Thyroid gland (tissue), 4 donors: Measurements from ENCODE around the gene CAMKMT. TPM values are rescaled to one million over a fixed set of nuclear protein-coding genes. Genes with fewer than 3 reads are reported as not detected.

ENCODE experiments used
- DNase-seq, 2 donors: peaks; one replicate each; pipeline ENCODE4 v3.0.0-alpha.2; 2019
- H3K27ac ChIP-seq, 3 donors: fragments of 200-600 bp; sonication (generic); 1 replicate in 2 of 3; 2 replicates in 1 of 3; pipeline ENCODE4 v1.5.1; 2016 to 2019; ENCODE audit warnings: mild to moderate bottlenecking in 1 of 3, moderate library complexity in 1 of 3
- H3K27me3 ChIP-seq: fragments of 200-600 bp; sonication (generic); one replicate; pipeline ENCODE4 v1.5.1; 2019
- H3K36me3 ChIP-seq, 2 donors: fragments of 200-600 bp; sonication (generic); one replicate each; pipeline ENCODE4 v1.5.1; 2016 to 2019
- H3K4me1 ChIP-seq, 2 donors: fragments of 200-600 bp; sonication (generic); one replicate each; pipeline ENCODE4 v1.5.1; 2017 to 2019
- H3K4me3 ChIP-seq, 3 donors: fragments of 200-600 bp; sonication (generic); replicated peaks in 1 of 3; 1 replicate in 2 of 3; 2 replicates in 1 of 3; pipeline ENCODE4 v1.5.1; 2016; ENCODE audit warnings: mild to moderate bottlenecking in 1 of 3
- H3K9me3 ChIP-seq: fragments of 200-600 bp; sonication (generic); one replicate; pipeline ENCODE4 v1.5.1; 2017
- POLR2A ChIP-seq, 2 donors: fragments of 450-650 bp; IDR thresholded peaks; one replicate each; pipeline ENCODE4 v1.6.1; 2017; ENCODE audit warnings: antibody characterized with exemption in 2 of 2, mild to moderate bottlenecking in 2 of 2, moderate library complexity in 1 of 2
- WGBS, 2 donors: methylation state at CpG; one replicate each; pipeline ENCODE4 v1.1.5; 2017; 5-methylcytosine and 5-hydroxymethylcytosine counted together
- intact Hi-C: fragments of 100-400 bp; cut with DNase I; formaldehyde crosslinking; loops from one replicate; pipeline ENCODE4 v1.15.1; 2023
- total RNA-seq, 4 donors: library from RNA; depleted of rRNA; stranded (reverse); fragments of >200 nt; gene quantifications; one replicate each; pipeline ENCODE4 v1.2.3, GENCODE V29; 2016
- TF ChIP-seq, protein P1 (sequence below), 6 experiments: fragments of 200-600 bp in 3 of 6; fragments of 450-650 bp in 3 of 6; sonication (generic) in 3 of 6; IDR thresholded peaks; one replicate each; pipeline ENCODE4 v1.5.1; 2016 to 2019; ENCODE audit warnings: antibody characterized with exemption in 6 of 6, mild to moderate bottlenecking in 2 of 6, inconsistent platforms in 1 of 6, moderate library complexity in 1 of 6

The CAMKMT gene
- total RNA-seq, 4 donors from 2014 or later, result 13.5 to 23.7 (median 17.2) TPM

DNA sequence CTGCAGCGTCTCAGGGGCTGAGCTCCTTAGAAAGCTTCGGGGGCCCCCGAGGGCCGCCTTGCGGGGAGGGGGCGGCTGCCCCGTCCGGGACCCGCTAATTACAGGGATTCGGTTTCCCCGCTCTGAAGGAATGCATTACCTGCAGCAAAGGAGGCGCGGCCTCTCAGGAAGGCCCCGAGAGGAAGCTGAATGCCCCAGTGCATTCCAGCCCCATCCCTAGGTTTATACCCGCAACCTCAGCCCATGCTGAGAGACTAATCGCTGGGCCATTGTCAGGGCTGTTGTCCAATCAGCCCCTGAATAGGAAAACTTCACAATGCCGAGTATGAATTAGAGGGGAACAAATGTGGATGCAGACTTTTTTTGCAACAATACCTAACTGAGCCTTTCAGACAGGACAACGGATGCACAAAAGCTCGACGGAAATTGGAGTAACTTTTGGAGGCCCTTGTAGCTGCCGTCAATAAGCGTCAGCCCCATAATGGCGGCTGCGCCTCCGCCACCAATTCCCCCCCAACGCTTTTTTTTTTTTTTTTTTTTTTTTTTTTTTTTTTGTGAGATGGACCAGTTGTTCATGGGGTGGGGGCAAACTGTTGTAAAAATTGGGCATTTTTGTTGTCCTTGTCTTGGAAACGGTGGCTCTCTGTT, 441.2 kb downstream of the CAMKMT start:
- intact Hi-C loops, result no loop called here
- H3K27ac ChIP-seq, result no peak overlapping the region
- H3K4me1 ChIP-seq, result peaks cover 5 to 17% of the 10 kb centered on the region in 2 donors
- H3K27me3 ChIP-seq, result peaks cover 19% of the 10 kb centered on the region
- 18 to 19% methylated on average over 19 to 20 of the region's 27 CpGs for WGBS, 2 donors
- no peak for DNase-seq
- no peaks in the 10 kb centered on the region for H3K36me3 ChIP-seq
- TF ChIP-seq POLR2A (IDR thresholded peaks at IDR 0.05), result no peak
- TF ChIP-seq, protein P1, sequence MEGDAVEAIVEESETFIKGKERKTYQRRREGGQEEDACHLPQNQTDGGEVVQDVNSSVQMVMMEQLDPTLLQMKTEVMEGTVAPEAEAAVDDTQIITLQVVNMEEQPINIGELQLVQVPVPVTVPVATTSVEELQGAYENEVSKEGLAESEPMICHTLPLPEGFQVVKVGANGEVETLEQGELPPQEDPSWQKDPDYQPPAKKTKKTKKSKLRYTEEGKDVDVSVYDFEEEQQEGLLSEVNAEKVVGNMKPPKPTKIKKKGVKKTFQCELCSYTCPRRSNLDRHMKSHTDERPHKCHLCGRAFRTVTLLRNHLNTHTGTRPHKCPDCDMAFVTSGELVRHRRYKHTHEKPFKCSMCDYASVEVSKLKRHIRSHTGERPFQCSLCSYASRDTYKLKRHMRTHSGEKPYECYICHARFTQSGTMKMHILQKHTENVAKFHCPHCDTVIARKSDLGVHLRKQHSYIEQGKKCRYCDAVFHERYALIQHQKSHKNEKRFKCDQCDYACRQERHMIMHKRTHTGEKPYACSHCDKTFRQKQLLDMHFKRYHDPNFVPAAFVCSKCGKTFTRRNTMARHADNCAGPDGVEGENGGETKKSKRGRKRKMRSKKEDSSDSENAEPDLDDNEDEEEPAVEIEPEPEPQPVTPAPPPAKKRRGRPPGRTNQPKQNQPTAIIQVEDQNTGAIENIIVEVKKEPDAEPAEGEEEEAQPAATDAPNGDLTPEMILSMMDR (IDR thresholded peaks at IDR 0.05), result no peak
- H3K4me3 ChIP-seq, result peak overlapping the region in 1 of 3 donors; percentile 11
- H3K9me3 ChIP-seq, result no peaks in the 10 kb centered on the region

DNA sequence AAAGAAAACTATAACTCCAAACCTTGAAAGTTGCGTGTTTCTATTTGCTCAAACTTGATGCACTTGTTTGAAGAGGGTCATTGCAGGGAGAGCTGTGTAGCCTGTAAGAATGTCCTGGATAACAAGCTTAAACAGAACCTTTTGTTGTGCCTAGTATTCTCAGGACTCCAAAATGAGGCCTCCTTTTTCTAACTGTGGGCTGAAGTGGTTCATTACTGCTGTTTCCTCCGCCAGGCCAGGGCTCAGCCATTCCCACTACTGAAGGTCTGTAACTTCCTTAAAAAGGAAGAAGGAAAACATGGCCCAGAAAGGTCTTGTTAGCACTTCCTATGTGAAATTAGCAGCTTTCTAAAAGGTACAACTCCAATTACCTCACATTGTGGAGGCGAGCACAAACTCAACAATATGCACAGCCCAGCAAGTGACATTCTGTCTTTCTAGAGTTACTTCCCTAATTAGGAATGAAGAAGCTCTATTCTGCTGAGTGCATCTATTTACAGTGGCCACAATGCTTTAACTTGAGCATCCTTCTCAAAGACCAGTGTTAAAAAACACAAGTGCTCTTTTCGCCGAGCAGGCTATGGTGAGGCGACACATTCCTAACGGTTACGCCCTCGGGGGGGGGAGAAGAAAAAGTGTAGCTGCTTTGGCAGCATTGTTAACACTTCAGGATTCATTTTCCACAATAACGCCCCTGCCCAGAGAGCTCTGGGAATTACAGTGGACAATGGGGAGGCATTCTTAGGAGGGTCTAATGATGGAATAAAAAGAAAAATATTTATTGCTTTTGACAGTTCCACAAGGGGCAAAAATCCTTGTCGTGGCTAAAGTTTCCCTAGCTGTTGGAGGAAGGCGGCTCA, 442.9 kb downstream of the CAMKMT start:
- H3K4me1 ChIP-seq, result peaks cover 5 to 17% of the 10 kb centered on the region in 2 donors
- intact Hi-C loops, result no loop called here
- peaks cover 19% of the 10 kb centered on the region for H3K27me3 ChIP-seq
- no peak overlapping the region for H3K4me3 ChIP-seq
- H3K9me3 ChIP-seq, result no peaks in the 10 kb centered on the region
- no peaks in the 10 kb centered on the region for H3K36me3 ChIP-seq
- no peak for DNase-seq
- H3K27ac ChIP-seq, result no peak overlapping the region
- TF ChIP-seq, protein P1 (IDR thresholded peaks at IDR 0.05), result no peak
- no peak for TF ChIP-seq POLR2A (IDR thresholded peaks at IDR 0.05)
- WGBS, 2 donors, result 39 to 42% methylated on average over 12 of the region's 12 CpGs

DNA sequence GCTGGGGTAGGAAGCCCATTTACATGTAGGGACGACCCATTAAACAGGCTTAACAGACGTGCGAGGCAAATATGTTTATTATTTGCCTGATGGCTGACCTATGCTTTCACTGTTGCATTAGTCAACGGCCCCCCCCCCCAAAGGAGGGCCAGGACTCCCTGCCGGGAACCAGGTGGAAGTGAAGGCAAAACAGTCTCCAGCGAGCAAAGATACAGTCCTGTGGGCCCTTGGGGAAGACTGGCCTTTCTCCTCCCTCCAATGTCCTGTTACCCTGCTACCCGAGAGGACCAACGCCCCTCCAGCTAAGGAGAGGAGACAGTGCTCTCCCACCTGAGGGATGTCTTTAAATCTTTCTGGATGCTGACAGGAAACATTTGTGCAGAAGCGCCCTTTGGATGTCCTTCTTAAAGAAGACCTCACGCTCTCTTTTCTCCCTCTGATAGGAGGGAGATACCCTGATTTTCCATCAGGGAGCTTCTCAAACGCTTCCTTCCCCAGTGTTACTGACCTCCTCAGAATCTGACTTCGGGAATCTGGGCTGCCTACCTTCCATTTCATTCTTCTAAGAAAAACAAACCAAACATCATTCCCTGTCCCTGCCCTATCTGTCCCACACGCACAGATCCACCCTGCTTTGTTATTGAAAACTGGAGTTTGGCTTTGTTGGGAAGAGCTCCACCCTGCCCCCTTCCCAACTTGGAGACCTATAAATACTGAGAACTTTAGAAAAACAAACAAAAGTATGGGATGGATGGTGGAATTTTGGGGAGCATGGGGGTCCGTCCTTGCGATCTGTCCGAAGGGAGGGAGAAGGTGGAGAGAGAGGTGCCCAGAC, 443.9 kb downstream of the CAMKMT start:
- intact Hi-C loops, result no loop called here
- Histone ChIP-seq H3K36me3 (no peaks in the 10 kb centered on the region), H3K4me1 (peaks cover 5 to 17% of the 10 kb centered on the region in 2 donors), H3K9me3 (no peaks in the 10 kb centered on the region), H3K4me3 (no peak overlapping the region), H3K27me3 (peaks cover 19% of the 10 kb centered on the region), H3K27ac (no peak overlapping the region)
- no peak for TF ChIP-seq POLR2A (IDR thresholded peaks at IDR 0.05)
- TF ChIP-seq, protein P1 (IDR thresholded peaks at IDR 0.05), result no peak
- 14 to 15% methylated on average over 16 of the region's 16 CpGs for WGBS, 2 donors
- DNase-seq, result no peak

DNA sequence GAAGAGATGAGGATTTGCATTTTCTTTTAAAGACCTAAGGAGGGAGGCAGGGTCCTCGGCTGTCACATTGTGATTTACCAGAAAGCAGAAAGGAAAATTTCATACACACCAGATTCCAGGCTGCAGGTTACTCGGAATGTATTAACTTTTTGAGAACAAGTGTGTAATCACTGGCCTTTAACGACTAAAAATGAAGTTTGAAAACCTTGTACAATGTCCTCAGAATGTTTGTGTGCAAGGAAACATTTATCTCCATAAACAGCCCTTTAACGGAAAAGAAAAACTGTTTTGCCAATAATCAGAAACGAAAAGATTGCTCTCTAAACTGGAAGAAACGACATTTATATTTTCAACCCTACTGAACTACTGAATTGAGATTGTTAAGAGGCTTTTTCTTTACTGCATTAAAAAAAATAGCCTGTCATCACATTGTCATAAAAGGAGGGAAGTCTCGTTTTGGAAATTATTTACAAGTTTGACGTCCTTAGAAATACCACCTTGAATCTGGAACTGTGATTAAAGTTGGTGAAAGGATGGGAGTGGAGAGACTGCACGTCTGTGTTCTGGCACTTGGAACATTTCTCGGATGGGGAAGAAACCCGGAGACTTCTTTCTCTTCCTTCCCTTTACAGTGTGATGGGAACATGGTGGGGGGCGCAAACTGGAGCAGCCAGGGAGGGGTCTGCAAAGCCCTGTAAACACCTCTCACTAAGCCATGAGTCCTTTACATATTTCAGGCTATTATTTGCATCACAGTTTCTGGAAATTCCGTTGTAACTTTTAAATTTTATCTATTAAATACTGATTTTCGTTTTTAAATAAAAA, 445.7 kb downstream of the CAMKMT start:
- 19 to 25% methylated on average over 14 of the region's 14 CpGs for WGBS, 2 donors
- no peak for DNase-seq
- no peaks in the 10 kb centered on the region for H3K9me3 ChIP-seq
- no peak overlapping the region for H3K4me3 ChIP-seq
- H3K36me3 ChIP-seq, result no peaks in the 10 kb centered on the region
- H3K27ac ChIP-seq, result no peak overlapping the region
- TF ChIP-seq, protein P1 (IDR thresholded peaks at IDR 0.05), result no peak
- TF ChIP-seq POLR2A (IDR thresholded peaks at IDR 0.05), result no peak
- H3K4me1 ChIP-seq, result peaks cover 0 to 6% of the 10 kb centered on the region in 2 donors
- intact Hi-C loops, result no loop called here
- H3K27me3 ChIP-seq, result peaks cover 10% of the 10 kb centered on the region
